K562 (cell line): ENCODE data around the gene ABHD4.

ENCODE experiments used
- BRCA1 ChIP-seq, 2 experiments: fragments of 450-650 bp in 1 of 2; sonication (generic) in 1 of 2; formaldehyde crosslinking in 1 of 2; IDR thresholded peaks; 2 replicates each; pipeline versions ENCODE4 v1.5.0 to v1.6.1; 2017 to 2020; ENCODE audit warnings: mild to moderate bottlenecking in 1 of 2, missing genetic modification reagents in 1 of 2
- CC2D1A ChIP-seq: fragments of 450-650 bp; IDR thresholded peaks from 2 replicates; pipeline ENCODE4 v1.6.1; 2017; ENCODE audit warnings: mild to moderate bottlenecking
- E2F5 ChIP-seq: sonication (generic); formaldehyde crosslinking; IDR thresholded peaks from 2 replicates; pipeline ENCODE4 v1.8.0; 2022; ENCODE audit warnings: mild to moderate bottlenecking, missing genetic modification reagents
- FOS ChIP-seq: IDR thresholded peaks from 3 replicates; pipeline ENCODE4 v1.6.1; 2011; ENCODE audit not compliant: insufficient read length; ENCODE audit errors: extremely low read depth
- JUNB ChIP-seq: fragments of 450-650 bp; formaldehyde crosslinking; conservative IDR thresholded peaks from 2 replicates; pipeline ENCODE4 v1.4.0; 2020; ENCODE audit warnings: mild to moderate bottlenecking
- KDM1A ChIP-seq, 2 experiments: fragments of 450-650 bp; IDR thresholded peaks; 2 replicates each; pipeline ENCODE4 v1.6.1; 2016; ENCODE audit warnings: mild to moderate bottlenecking in 2 of 2
- KLF16 ChIP-seq: IDR thresholded peaks from 2 replicates; pipeline ENCODE4 v1.6.1; 2016; ENCODE audit warnings: antibody characterized with exemption
- MAZ ChIP-seq, 2 experiments: fragments of 450-650 bp in 1 of 2; sonication (generic) in 1 of 2; formaldehyde crosslinking; IDR thresholded peaks in 1 of 2; conservative IDR thresholded peaks in 1 of 2; 2 replicates each; pipeline versions ENCODE4 v1.4.0 to v1.5.0; 2020; ENCODE audit warnings: mild to moderate bottlenecking in 1 of 2, missing genetic modification reagents in 1 of 2
- PML ChIP-seq: IDR thresholded peaks from 2 replicates; pipeline ENCODE4 v1.6.1; 2012; ENCODE audit warnings: low read length, inconsistent platforms
- ZBTB40 ChIP-seq, 2 experiments: fragments of 450-650 bp in 1 of 2; sonication (generic) in 1 of 2; formaldehyde crosslinking in 1 of 2; IDR thresholded peaks; 2 replicates each; pipeline versions ENCODE4 v1.7.1 to v1.9.0; 2016 to 2022; ENCODE audit warnings: inconsistent platforms in 1 of 2, mild to moderate bottlenecking in 1 of 2, missing genetic modification reagents in 1 of 2
- ZNF592 ChIP-seq: fragments of 450-650 bp; IDR thresholded peaks from 2 replicates; pipeline ENCODE4 v1.6.1; 2017; ENCODE audit warnings: antibody characterized with exemption, mild to moderate bottlenecking
- TF ChIP-seq, protein P1 (sequence below), 3 experiments: IDR thresholded peaks in 2 of 3; conservative IDR thresholded peaks in 1 of 3; 2 replicates each; pipeline ENCODE4 v1.5.1; 2011 to 2012; ENCODE audit warnings: low read length in 3 of 3, mild to moderate bottlenecking in 3 of 3, control low read depth in 2 of 3, improper control_type of control experiment in 1 of 3, inconsistent platforms in 1 of 3, low read depth in 1 of 3, mixed read lengths in 1 of 3, moderate library complexity in 1 of 3; ENCODE audit not compliant: insufficient read depth in 2 of 3
- TF ChIP-seq, protein P2 (sequence below), 2 experiments: fragments of 200-800 bp in 1 of 2; sonication (Bioruptor generic) in 1 of 2; sonication (generic) in 1 of 2; formaldehyde crosslinking in 1 of 2; IDR thresholded peaks in 1 of 2; conservative IDR thresholded peaks in 1 of 2; 2 replicates each; pipeline versions ENCODE4 v1.5.0 to v1.6.1; 2016 to 2020; ENCODE audit warnings: missing compliant biosample characterization in 1 of 2, missing genetic modification characterization in 1 of 2, missing genetic modification reagents in 1 of 2

DNA sequence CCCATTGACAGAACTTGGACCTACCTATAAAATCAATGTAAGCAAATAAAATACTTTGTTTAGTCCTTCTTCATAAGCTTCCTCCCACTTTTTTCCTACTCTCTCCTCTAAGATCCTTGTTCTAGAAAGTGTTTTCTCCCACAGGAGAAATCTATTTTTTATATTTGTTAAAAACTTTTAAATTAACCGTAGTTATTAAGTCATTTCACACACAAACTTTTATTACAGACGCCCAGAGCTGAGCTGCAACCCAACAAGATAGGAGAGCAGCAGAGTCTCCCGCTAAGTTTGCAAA is 36.8 kb upstream of the ABHD4 start:
- TF ChIP-seq CC2D1A (no peak), PML (no peak), BRCA1 (IDR thresholded peaks at IDR 0.05) (no peak), BRCA1 (CRISPR knock-in tag; IDR thresholded peaks at IDR 0.05) (no peak), KDM1A (IDR thresholded peaks at IDR 0.05) (no peak), E2F5 (CRISPR knock-in tag) (no peak), JUNB (CRISPR knock-in tag) (no peak), ZBTB40 (IDR thresholded peaks at IDR 0.05) (no peak), ZBTB40 (CRISPR knock-in tag; IDR thresholded peaks at IDR 0.05) (no peak), FOS (no peak), ZNF592 (no peak), MAZ (CRISPR knock-in tag; conservative IDR thresholded peaks at IDR 0.05 in 1 of 2, IDR thresholded peaks at IDR 0.05 in 1 of 2) (no peak), KLF16 (no peak)
- TF ChIP-seq, protein P1, sequence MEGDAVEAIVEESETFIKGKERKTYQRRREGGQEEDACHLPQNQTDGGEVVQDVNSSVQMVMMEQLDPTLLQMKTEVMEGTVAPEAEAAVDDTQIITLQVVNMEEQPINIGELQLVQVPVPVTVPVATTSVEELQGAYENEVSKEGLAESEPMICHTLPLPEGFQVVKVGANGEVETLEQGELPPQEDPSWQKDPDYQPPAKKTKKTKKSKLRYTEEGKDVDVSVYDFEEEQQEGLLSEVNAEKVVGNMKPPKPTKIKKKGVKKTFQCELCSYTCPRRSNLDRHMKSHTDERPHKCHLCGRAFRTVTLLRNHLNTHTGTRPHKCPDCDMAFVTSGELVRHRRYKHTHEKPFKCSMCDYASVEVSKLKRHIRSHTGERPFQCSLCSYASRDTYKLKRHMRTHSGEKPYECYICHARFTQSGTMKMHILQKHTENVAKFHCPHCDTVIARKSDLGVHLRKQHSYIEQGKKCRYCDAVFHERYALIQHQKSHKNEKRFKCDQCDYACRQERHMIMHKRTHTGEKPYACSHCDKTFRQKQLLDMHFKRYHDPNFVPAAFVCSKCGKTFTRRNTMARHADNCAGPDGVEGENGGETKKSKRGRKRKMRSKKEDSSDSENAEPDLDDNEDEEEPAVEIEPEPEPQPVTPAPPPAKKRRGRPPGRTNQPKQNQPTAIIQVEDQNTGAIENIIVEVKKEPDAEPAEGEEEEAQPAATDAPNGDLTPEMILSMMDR (IDR thresholded peaks at IDR 0.05 in 2 of 3, conservative IDR thresholded peaks at IDR 0.05 in 1 of 3; ENCODE audit: insufficient read depth in 2 of 3, low read depth in 1 of 3, low read length in 3 of 3): no peak
- TF ChIP-seq, protein P2, sequence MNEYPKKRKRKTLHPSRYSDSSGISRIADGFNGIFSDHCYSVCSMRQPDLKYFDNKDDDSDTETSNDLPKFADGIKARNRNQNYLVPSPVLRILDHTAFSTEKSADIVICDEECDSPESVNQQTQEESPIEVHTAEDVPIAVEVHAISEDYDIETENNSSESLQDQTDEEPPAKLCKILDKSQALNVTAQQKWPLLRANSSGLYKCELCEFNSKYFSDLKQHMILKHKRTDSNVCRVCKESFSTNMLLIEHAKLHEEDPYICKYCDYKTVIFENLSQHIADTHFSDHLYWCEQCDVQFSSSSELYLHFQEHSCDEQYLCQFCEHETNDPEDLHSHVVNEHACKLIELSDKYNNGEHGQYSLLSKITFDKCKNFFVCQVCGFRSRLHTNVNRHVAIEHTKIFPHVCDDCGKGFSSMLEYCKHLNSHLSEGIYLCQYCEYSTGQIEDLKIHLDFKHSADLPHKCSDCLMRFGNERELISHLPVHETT (CRISPR knock-in tag; conservative IDR thresholded peaks at IDR 0.05 in 1 of 2, IDR thresholded peaks at IDR 0.05 in 1 of 2): no peak
